HepG2 (cell line): ENCODE measurements around the gene DIS3L2. TPM values are rescaled to one million over a fixed set of nuclear protein-coding genes. Genes with fewer than 3 reads are reported as not detected.

Source experiments
- JUNB ChIP-seq: sonication (generic); formaldehyde crosslinking; IDR thresholded peaks from 2 replicates; pipeline ENCODE4 v1.8.0; 2022; ENCODE audit warnings: missing genetic modification reagents, mild to moderate bottlenecking, borderline replicate concordance
- KLF6 ChIP-seq: IDR thresholded peaks from 2 replicates; pipeline ENCODE4 v1.8.0; 2016; ENCODE audit warnings: missing biosample characterization, missing genetic modification reagents
- MEIS2 ChIP-seq: sonication (generic); formaldehyde crosslinking; IDR thresholded peaks from 2 replicates; pipeline ENCODE4 v1.9.0; 2021; ENCODE audit warnings: mild to moderate bottlenecking, missing genetic modification reagents
- PHB2 ChIP-seq: fragments of 450-650 bp; IDR thresholded peaks from 2 replicates; pipeline ENCODE4 v1.6.1; 2018; ENCODE audit not compliant: partially characterized antibody
- THYN1 ChIP-seq: sonication (generic); formaldehyde crosslinking; IDR thresholded peaks from 2 replicates; pipeline ENCODE4 v1.8.1; 2023; ENCODE audit warnings: low read depth, mild to moderate bottlenecking, moderate library complexity, missing genetic modification reagents, borderline replicate concordance
- ZNF326 ChIP-seq: sonication (generic); formaldehyde crosslinking; IDR thresholded peaks from 2 replicates; pipeline ENCODE4 v1.4.0; 2020; ENCODE audit warnings: missing genetic modification reagents, borderline replicate concordance
- ZNF607 ChIP-seq: sonication (generic); formaldehyde crosslinking; IDR thresholded peaks from 2 replicates; pipeline ENCODE4 v1.5.1; 2020; ENCODE audit warnings: missing genetic modification reagents, mild to moderate bottlenecking, borderline replicate concordance
- ZNF660 ChIP-seq: sonication (generic); formaldehyde crosslinking; IDR thresholded peaks from 2 replicates; pipeline ENCODE4 v1.5.1; 2020; ENCODE audit warnings: mild to moderate bottlenecking, low read depth, missing genetic modification reagents, borderline replicate concordance
- ZNF720 ChIP-seq: sonication (generic); formaldehyde crosslinking; IDR thresholded peaks from 2 replicates; pipeline ENCODE4 v1.4.0; 2020; ENCODE audit warnings: missing genetic modification reagents
- ZSCAN20 ChIP-seq: sonication (generic); formaldehyde crosslinking; IDR thresholded peaks from 2 replicates; pipeline ENCODE4 v1.4.0; 2020; ENCODE audit warnings: missing genetic modification reagents, mild to moderate bottlenecking, borderline replicate concordance
- polyA plus RNA-seq, 8 experiments: library from polyadenylated mRNA; depleted of rRNA in 3 of 8; stranded (reverse) in 7 of 8; unstranded in 1 of 8; fragments of >200 nt; fragmentation: Illumina TruSeq in 4 of 8; extraction: Trizol in 4 of 8; gene quantifications; 2 replicates each; pipeline versions ENCODE4 v1.2.1 to v1.2.3, GENCODE V29; 2011 to 2016; ENCODE audit warnings: low read depth in 4 of 8, missing spikeins in 1 of 8, mixed read lengths in 1 of 8; ENCODE audit not compliant: insufficient read depth in 1 of 8
- total RNA-seq, 5 experiments: library from RNA; depleted of rRNA; stranded (reverse); fragments of >200 nt; fragmentation: Illumina TruSeq; extraction: Trizol; gene quantifications; 2 replicates each; pipeline ENCODE4 v1.2.3, GENCODE V29; 2016; ENCODE audit warnings: low read depth in 1 of 5
- TF ChIP-seq, protein P1 (sequence below), 2 experiments: fragments of 450-650 bp in 1 of 2; sonication (generic) in 1 of 2; formaldehyde crosslinking in 1 of 2; IDR thresholded peaks; 2 replicates each; pipeline versions ENCODE4 v1.6.1 to v1.8.0; 2016 to 2022; ENCODE audit warnings: antibody characterized with exemption in 1 of 2, mild to moderate bottlenecking in 1 of 2, missing genetic modification reagents in 1 of 2
- TF ChIP-seq, protein P2 (sequence below): sonication (generic); formaldehyde crosslinking; IDR thresholded peaks from 2 replicates; pipeline ENCODE4 v1.4.0; 2020; ENCODE audit warnings: mild to moderate bottlenecking, missing genetic modification reagents
- TF ChIP-seq, protein P3 (sequence below): sonication (generic); formaldehyde crosslinking; IDR thresholded peaks from 2 replicates; pipeline ENCODE4 v1.5.0; 2020; ENCODE audit warnings: mild to moderate bottlenecking, missing genetic modification reagents

Gene DIS3L2
- total and polyA plus RNA-seq, 2 of the 13 experiments (the other 11 are each of a cell fraction or from before 2014, with no cell fraction given): 7.0 to 23.9 TPM

DNA sequence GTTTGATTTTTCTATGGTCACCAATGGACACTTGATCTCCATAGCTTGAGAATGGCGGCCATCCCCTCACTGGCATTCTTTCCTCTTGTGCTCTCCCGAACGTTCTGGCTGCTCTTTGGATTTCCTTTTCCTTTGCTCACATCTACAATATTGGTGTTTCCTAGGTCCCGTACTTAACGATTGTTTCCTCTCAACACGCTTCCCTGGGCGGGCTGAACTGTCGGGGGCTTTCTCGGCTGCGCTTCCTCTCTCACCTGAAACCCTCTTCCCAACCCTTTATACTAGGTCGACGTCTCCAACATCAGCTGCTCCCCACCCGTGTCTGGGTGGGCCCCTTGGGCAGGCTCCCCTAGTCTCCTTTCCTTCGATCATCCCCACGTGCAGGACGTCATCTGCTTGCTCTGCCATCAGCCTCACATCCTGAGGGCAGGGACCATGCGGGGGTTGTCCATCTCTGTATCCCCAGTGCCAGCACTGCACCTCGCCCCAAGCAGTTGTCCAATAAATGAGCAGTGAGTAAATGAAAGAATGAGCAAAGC, 634 bp upstream of the DIS3L2 start (continued):
- TF ChIP-seq, protein P1, sequence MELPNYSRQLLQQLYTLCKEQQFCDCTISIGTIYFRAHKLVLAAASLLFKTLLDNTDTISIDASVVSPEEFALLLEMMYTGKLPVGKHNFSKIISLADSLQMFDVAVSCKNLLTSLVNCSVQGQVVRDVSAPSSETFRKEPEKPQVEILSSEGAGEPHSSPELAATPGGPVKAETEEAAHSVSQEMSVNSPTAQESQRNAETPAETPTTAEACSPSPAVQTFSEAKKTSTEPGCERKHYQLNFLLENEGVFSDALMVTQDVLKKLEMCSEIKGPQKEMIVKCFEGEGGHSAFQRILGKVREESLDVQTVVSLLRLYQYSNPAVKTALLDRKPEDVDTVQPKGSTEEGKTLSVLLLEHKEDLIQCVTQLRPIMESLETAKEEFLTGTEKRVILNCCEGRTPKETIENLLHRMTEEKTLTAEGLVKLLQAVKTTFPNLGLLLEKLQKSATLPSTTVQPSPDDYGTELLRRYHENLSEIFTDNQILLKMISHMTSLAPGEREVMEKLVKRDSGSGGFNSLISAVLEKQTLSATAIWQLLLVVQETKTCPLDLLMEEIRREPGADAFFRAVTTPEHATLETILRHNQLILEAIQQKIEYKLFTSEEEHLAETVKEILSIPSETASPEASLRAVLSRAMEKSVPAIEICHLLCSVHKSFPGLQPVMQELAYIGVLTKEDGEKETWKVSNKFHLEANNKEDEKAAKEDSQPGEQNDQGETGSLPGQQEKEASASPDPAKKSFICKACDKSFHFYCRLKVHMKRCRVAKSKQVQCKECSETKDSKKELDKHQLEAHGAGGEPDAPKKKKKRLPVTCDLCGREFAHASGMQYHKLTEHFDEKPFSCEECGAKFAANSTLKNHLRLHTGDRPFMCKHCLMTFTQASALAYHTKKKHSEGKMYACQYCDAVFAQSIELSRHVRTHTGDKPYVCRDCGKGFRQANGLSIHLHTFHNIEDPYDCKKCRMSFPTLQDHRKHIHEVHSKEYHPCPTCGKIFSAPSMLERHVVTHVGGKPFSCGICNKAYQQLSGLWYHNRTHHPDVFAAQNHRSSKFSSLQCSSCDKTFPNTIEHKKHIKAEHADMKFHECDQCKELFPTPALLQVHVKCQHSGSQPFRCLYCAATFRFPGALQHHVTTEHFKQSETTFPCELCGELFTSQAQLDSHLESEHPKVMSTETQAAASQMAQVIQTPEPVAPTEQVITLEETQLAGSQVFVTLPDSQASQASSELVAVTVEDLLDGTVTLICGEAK (IDR thresholded peaks at IDR 0.05): no peak
- TF ChIP-seq, protein P1 (CRISPR knock-in tag; IDR thresholded peaks at IDR 0.05): no peak
- TF ChIP-seq, protein P2, sequence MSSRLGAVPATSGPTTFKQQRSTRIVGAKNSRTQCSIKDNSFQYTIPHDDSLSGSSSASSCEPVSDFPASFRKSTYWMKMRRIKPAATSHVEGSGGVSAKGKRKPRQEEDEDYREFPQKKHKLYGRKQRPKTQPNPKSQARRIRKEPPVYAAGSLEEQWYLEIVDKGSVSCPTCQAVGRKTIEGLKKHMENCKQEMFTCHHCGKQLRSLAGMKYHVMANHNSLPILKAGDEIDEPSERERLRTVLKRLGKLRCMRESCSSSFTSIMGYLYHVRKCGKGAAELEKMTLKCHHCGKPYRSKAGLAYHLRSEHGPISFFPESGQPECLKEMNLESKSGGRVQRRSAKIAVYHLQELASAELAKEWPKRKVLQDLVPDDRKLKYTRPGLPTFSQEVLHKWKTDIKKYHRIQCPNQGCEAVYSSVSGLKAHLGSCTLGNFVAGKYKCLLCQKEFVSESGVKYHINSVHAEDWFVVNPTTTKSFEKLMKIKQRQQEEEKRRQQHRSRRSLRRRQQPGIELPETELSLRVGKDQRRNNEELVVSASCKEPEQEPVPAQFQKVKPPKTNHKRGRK (CRISPR knock-in tag): no peak
- 0 out of 2 replicates have a peak, but pooled peaks have one; percentile 64 for TF ChIP-seq ZNF720 (CRISPR knock-in tag)
- no peak for TF ChIP-seq PHB2
- no peak for TF ChIP-seq KLF6 (CRISPR knock-in tag)
- TF ChIP-seq, protein P3, sequence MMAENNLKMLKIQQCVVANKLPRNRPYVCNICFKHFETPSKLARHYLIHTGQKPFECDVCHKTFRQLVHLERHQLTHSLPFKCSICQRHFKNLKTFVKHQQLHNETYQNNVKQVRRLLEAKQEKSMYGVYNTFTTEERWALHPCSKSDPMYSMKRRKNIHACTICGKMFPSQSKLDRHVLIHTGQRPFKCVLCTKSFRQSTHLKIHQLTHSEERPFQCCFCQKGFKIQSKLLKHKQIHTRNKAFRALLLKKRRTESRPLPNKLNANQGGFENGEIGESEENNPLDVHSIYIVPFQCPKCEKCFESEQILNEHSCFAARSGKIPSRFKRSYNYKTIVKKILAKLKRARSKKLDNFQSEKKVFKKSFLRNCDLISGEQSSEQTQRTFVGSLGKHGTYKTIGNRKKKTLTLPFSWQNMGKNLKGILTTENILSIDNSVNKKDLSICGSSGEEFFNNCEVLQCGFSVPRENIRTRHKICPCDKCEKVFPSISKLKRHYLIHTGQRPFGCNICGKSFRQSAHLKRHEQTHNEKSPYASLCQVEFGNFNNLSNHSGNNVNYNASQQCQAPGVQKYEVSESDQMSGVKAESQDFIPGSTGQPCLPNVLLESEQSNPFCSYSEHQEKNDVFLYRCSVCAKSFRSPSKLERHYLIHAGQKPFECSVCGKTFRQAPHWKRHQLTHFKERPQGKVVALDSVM (CRISPR knock-in tag): no peak
- no peak for TF ChIP-seq JUNB
- TF ChIP-seq ZSCAN20: no peak
- TF ChIP-seq ZNF660 (CRISPR knock-in tag): 0 out of 2 replicates have a peak, but pooled peaks have one; percentile 12
- no peak for TF ChIP-seq ZNF326 (CRISPR knock-in tag)
- TF ChIP-seq ZNF607 (CRISPR knock-in tag): no peak
- no peak for TF ChIP-seq THYN1 (CRISPR knock-in tag)
- no peak for TF ChIP-seq MEIS2 (CRISPR knock-in tag)
